Pons (tissue), 1 donor: ENCODE results near the gene DCAF4.
"Not testable (repeated sequence)": the region's sequence is repeated elsewhere in the genome, so short reads cannot be mapped to it uniquely, and the experiment has no call there.

Source experiments
- DNase-seq: peaks from one replicate; pipeline ENCODE4 v3.0.0-alpha.2; 2016; ENCODE audit warnings: low spot score

The DCAF4 gene

GRCh38 chr14:72970824-72971434 is 44.7 kb downstream of the DCAF4 start:
- DNase-seq = no peak

GRCh38 chr14:72974661-72975060 is 48.4 kb downstream of the DCAF4 start:
- no peak for DNase-seq

GRCh38 chr14:72975770-72976169 is 49.5 kb downstream of the DCAF4 start:
- no peak for DNase-seq

- DNase-seq = no peak
Measured at GRCh38 chr14:72978856-72979255, 52.6 kb downstream of the DCAF4 start.

DNA sequence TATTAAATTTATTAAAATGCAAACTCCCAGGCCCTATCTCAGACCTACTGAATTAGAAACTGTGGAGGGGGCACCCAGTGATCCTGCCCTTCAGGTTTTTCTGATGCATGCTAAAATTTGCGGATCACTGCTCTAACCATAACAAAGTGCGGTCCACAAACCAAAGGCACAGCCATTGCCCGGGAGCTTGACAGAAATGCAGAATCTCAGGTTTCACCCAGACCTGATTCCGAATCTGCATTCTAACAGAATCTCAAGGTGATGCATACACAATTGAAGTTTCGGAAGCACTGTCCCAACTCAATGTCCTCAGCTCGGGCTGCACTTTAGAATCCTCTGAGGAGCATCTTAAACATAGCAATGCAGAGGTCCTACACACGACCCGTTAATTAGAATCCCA is 54.6 kb downstream of the DCAF4 start:
- DNase-seq = no peak

- DNase-seq = no peak
Measured at GRCh38 chr14:72982146-72982708, 56.0 kb downstream of the DCAF4 start.

- no peak for DNase-seq
Measured at GRCh38 chr14:72986214-72986613, 60.0 kb downstream of the DCAF4 start.

- no peak for DNase-seq
Measured at GRCh38 chr14:72986857-72987256, 60.6 kb downstream of the DCAF4 start.

- DNase-seq = no peak
Measured at GRCh38 chr14:72990171-72990570, 63.9 kb downstream of the DCAF4 start.

DNA sequence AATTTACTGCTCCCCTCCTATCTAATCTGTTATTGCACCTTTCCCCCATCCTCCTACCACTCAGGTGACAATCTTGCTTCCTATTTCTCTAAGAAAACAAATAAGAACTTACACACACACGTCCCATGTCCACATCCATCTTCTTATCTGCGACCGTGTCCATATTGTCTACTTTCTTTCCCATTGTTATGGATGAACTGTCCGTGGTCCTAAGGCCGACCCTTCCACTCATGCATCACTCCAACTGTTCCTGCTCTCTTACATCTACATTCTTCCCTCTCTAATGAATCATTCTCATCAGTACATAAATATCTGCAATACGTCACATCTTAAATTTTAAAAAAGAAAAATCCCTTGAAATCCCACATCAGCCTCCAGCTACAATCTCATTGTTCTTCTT is 70.7 kb downstream of the DCAF4 start:
- DNase-seq = no peak

GRCh38 chr14:72998252-72998903 is 72.1 kb downstream of the DCAF4 start:
- DNase-seq = no peak

DNA sequence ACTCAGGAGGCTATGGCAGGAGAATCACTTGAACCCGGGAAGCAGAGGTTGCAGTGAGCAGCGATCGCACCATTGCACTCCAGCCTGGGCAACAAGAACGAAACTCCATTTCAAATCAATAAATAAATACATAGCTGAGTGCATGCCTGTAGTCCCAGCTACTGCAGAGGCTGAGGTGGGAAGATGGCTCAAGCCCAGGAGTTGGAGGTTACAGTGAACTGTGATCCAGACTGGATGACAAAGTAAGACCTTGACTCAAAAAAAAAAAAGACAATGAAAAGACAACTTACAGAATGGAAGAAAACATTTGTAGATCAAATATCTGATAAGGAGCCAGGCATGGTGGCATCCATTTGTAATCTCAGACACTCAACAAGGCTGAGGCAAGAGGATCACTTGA is 73.1 kb downstream of the DCAF4 start:
- DNase-seq = no peak

DNA sequence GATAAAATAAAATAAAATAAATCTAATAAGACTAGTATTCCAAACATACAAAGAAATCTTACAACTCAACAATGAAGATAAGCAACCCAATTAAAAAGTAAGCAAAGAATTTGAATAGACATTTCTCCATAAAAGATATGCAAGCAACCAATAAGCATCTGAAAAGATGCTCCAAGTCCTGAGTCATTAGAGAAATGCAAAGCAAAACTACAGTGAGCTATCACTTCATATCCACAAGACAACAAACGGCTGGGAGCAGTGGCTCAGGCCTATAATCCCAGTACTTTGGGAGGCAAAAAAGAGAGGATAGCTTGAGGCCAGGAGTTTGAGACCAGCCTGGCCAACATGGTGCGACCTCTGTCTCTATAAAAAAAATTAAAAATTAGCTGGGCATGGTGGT is 73.8 kb downstream of the DCAF4 start:
- no peak for DNase-seq

DNA sequence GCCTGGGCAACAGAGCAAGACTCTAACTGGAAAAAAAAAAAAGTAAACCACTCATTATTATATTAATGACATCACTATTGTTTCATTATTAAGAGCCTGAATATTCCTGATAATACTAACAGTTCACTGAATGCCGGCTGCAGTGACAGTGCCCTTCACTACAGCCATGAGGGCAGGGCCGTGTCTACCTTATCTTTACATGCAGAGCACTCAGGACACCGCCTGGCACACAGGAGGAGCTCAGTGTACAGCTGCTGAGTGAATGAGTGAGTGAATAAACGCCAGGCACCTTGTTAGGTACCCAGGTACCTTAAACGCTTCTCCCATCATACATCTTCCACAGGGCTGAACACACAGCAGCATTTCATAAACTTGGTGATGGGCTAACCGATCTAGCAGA is 77.4 kb downstream of the DCAF4 start:
- no peak for DNase-seq

DNA sequence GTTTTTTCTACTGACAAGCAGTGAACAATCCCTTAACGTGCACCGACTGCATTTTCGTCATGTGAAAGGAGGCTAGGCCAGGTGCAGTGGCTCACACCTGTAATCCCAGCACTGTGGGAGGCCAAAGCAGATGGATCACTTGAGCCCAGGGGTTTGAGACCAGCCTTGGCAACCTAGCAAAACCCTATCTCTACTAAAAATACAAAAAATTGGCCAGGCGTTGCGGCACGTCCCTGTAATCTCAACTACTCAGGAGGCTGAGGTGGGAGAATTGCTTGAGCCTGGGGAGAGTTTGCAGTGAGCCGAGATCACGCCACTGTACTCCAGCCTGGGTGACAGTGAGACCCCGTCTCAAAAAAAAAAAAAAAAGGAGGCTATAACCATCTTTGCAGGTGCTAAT is 78.4 kb downstream of the DCAF4 start:
- DNase-seq = not testable (repeated sequence)

DNA sequence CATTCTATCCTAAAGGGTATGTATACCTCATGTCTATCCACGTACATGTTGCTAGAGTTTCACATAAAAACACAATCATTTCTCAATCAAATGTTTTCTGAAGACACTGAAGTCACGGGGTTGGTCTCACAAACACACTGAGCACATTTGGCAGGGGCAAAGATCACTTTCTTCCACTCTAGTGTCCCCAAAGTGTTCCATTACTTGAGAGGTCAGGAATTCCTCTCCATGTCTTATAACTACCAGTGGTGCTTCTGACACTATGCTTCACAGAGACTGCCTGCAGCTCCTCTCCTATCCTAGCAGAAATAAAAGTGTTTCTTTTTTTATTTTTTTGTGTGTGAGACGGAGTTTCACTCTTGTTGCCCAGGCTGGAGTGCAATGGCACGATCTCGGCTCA is 81.6 kb downstream of the DCAF4 start:
- no peak for DNase-seq

DNA sequence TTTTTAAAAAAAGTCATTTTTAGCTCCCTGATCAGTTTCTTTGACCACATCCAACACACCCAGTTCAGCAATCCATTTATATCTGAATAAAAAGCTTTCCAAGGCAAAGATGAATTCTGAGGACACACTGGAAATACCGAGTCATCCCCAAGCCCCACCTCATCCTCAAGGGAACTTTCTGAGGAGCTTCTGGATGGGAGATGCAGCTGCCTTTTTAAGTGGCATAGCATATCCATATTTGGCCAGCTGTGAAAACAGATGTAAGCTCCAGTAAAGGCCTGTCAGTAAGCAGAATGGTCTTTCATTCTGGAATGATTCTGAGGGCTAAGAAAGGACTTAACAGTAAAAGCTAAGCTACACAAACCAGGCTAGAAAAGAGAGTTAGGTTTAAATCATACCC is 82.2 kb downstream of the DCAF4 start:
- no peak for DNase-seq
